Neural progenitor cell (in vitro differentiated cells): ENCODE results near the gene AMMECR1. TPM values are rescaled to one million over a fixed set of nuclear protein-coding genes. Genes with fewer than 3 reads are reported as not detected.

Experiments used
- DNase-seq: peaks from one replicate; pipeline ENCODE4 v3.0.0-alpha.2; 2016; ENCODE audit warnings: low spot score
- H2AFZ ChIP-seq: fragments of 200-600 bp; sonication (generic); replicated peaks from 2 replicates; pipeline ENCODE4 v1.6.1; 2016; ENCODE audit warnings: antibody characterized with exemption
- H3F3A ChIP-seq: fragments of 200-600 bp; sonication (generic); 2 replicates; pipeline ENCODE4 v1.6.1; 2016; ENCODE audit warnings: antibody characterized with exemption, low read depth
- H3K27ac ChIP-seq: fragments of 200-600 bp; sonication (generic); 2 replicates; pipeline ENCODE4 v1.5.1; 2016; ENCODE audit warnings: mild to moderate bottlenecking
- H3K27me3 ChIP-seq: fragments of 200-600 bp; sonication (generic); 2 replicates; pipeline ENCODE4 v1.6.1; 2016; ENCODE audit warnings: mild to moderate bottlenecking, moderate library complexity
- H3K36me3 ChIP-seq: fragments of 200-600 bp; sonication (generic); 2 replicates; pipeline ENCODE4 v1.5.1; 2016
- H3K4me1 ChIP-seq: fragments of 200-600 bp; sonication (generic); 2 replicates; pipeline ENCODE4 v1.6.1; 2016; ENCODE audit warnings: mixed run types
- H3K4me2 ChIP-seq: fragments of 200-600 bp; sonication (generic); 2 replicates; pipeline ENCODE4 v1.6.1; 2016
- H3K4me3 ChIP-seq: fragments of 200-600 bp; sonication (generic); 2 replicates; pipeline ENCODE4 v1.5.1; 2016
- H3K79me2 ChIP-seq: fragments of 200-600 bp; sonication (generic); 2 replicates; pipeline ENCODE4 v1.6.1; 2016; ENCODE audit warnings: low read depth
- H3K9ac ChIP-seq: fragments of 200-600 bp; sonication (generic); 2 replicates; pipeline ENCODE4 v1.6.1; 2016
- H3K9me3 ChIP-seq: fragments of 200-600 bp; sonication (generic); 2 replicates; pipeline ENCODE4 v1.5.1; 2016; ENCODE audit warnings: low read depth
- H4K20me1 ChIP-seq: fragments of 200-600 bp; sonication (generic); 2 replicates; pipeline ENCODE4 v1.6.1; 2016; ENCODE audit warnings: low read depth
- H3K27ac Mint-ChIP-seq: 3 replicates; pipeline ENCODE4 v1.8.0; 2021; ENCODE audit warnings: mixed read lengths
- H3K27me3 Mint-ChIP-seq: 2 replicates; pipeline ENCODE4 v1.8.0; 2022; ENCODE audit warnings: low read depth, mild to moderate bottlenecking, inconsistent platforms, moderate library complexity, mixed read lengths; ENCODE audit not compliant: insufficient read depth
- H3K36me3 Mint-ChIP-seq: 3 replicates; pipeline ENCODE4 v1.8.0; 2021; ENCODE audit warnings: mixed read lengths
- H3K4me1 Mint-ChIP-seq: 3 replicates; pipeline ENCODE4 v1.8.0; 2021; ENCODE audit warnings: mixed read lengths
- H3K4me3 Mint-ChIP-seq: 3 replicates; pipeline ENCODE4 v1.8.0; 2021; ENCODE audit warnings: mild to moderate bottlenecking, moderate library complexity, mixed read lengths
- H3K9me3 Mint-ChIP-seq: 3 replicates; pipeline ENCODE4 v1.8.0; 2020; ENCODE audit warnings: mixed read lengths
- CTCF ChIP-seq: fragments of 200-600 bp; sonication (generic); IDR thresholded peaks from 2 replicates; pipeline ENCODE4 v1.5.1; 2017; ENCODE audit warnings: antibody characterized with exemption, mild to moderate bottlenecking
- EZH2 ChIP-seq: fragments of 200-600 bp; sonication (generic); IDR thresholded peaks from 2 replicates; pipeline ENCODE4 v1.6.1; 2017; ENCODE audit warnings: antibody characterized with exemption, mild to moderate bottlenecking, moderate library complexity
- EZH2phosphoT487 ChIP-seq: fragments of 200-600 bp; sonication (generic); IDR thresholded peaks from 2 replicates; pipeline ENCODE4 v1.6.1; 2017; ENCODE audit warnings: antibody characterized with exemption
- total RNA-seq: library from RNA; depleted of rRNA; stranded (reverse); fragments of >200 nt; gene quantifications from 2 replicates; pipeline ENCODE4 v1.2.3, GENCODE V29; 2015; ENCODE audit warnings: low replicate concordance

AMMECR1 gene
- total RNA-seq, 1 donor from 2014 or later: 20.3 TPM

GRCh38 chrX:110293658-110294057 lies 24.2 kb downstream of the AMMECR1 start:
- H3K27ac ChIP-seq: no peak overlapping the region
- H3K27me3 ChIP-seq: no peaks in the 10 kb centered on the region
- no peak overlapping the region for H2AFZ ChIP-seq
- H3K27me3 Mint-ChIP-seq: no peaks in the 10 kb centered on the region
- no peaks in the 10 kb centered on the region for H3K36me3 ChIP-seq
- peaks cover 19% of the 10 kb centered on the region for H3K9me3 Mint-ChIP-seq
- H4K20me1 ChIP-seq: no peaks in the 10 kb centered on the region
- no peak overlapping the region for H3K4me3 Mint-ChIP-seq
- no peak overlapping the region for H3K4me2 ChIP-seq
- H3K79me2 ChIP-seq: no peaks in the 10 kb centered on the region
- H3F3A ChIP-seq: no peaks in the 10 kb centered on the region
- H3K4me1 ChIP-seq: no peaks in the 10 kb centered on the region
- TF ChIP-seq EZH2 (no peak), EZH2phosphoT487 (no peak), CTCF (no peak)
- H3K4me1 Mint-ChIP-seq: no peaks in the 10 kb centered on the region
- H3K4me3 ChIP-seq: no peak overlapping the region
- no peak overlapping the region for H3K27ac Mint-ChIP-seq
- peaks cover 5% of the 10 kb centered on the region for H3K9me3 ChIP-seq
- H3K36me3 Mint-ChIP-seq: peaks cover 15% of the 10 kb centered on the region
- no peak for DNase-seq
- H3K9ac ChIP-seq: no peak overlapping the region

- H3K27ac ChIP-seq: no peak overlapping the region
- H3F3A ChIP-seq: no peaks in the 10 kb centered on the region
- H4K20me1 ChIP-seq: no peaks in the 10 kb centered on the region
- no peak overlapping the region for H3K9ac ChIP-seq
- no peaks in the 10 kb centered on the region for H3K79me2 ChIP-seq
- H3K27me3 Mint-ChIP-seq: no peaks in the 10 kb centered on the region
- H3K4me3 Mint-ChIP-seq: no peak overlapping the region
- no peaks in the 10 kb centered on the region for H3K4me1 ChIP-seq
- no peaks in the 10 kb centered on the region for H3K36me3 ChIP-seq
- no peaks in the 10 kb centered on the region for H3K9me3 ChIP-seq
- H2AFZ ChIP-seq: no peak overlapping the region
- H3K27ac Mint-ChIP-seq: no peak overlapping the region
- peaks cover 1% of the 10 kb centered on the region for H3K36me3 Mint-ChIP-seq
- no peaks in the 10 kb centered on the region for H3K4me1 Mint-ChIP-seq
- H3K4me2 ChIP-seq: no peak overlapping the region
- no peaks in the 10 kb centered on the region for H3K27me3 ChIP-seq
- no peaks in the 10 kb centered on the region for H3K9me3 Mint-ChIP-seq
- no peak overlapping the region for H3K4me3 ChIP-seq
- no peak for DNase-seq
- no peak for TF ChIP-seq EZH2phosphoT487
Measured at GRCh38 chrX:110287605-110288004, 30.3 kb downstream of the AMMECR1 start.

GRCh38 chrX:110286106-110286505 lies 31.8 kb downstream of the AMMECR1 start:
- no peaks in the 10 kb centered on the region for H3K4me1 Mint-ChIP-seq
- TF ChIP-seq EZH2 (no peak), EZH2phosphoT487 (no peak), CTCF (no peak)
- H3K4me2 ChIP-seq: no peak overlapping the region
- H2AFZ ChIP-seq: no peak overlapping the region
- no peak for DNase-seq
- no peaks in the 10 kb centered on the region for H3K79me2 ChIP-seq
- no peak overlapping the region for H3K27ac ChIP-seq
- no peaks in the 10 kb centered on the region for H3K4me1 ChIP-seq
- H3K27me3 ChIP-seq: no peaks in the 10 kb centered on the region
- no peak overlapping the region for H3K9ac ChIP-seq
- no peaks in the 10 kb centered on the region for H3K9me3 ChIP-seq
- H3K4me3 ChIP-seq: no peak overlapping the region
- no peak overlapping the region for H3K27ac Mint-ChIP-seq
- no peak overlapping the region for H3K4me3 Mint-ChIP-seq
- H3K36me3 ChIP-seq: no peaks in the 10 kb centered on the region
- no peaks in the 10 kb centered on the region for H3K9me3 Mint-ChIP-seq
- H4K20me1 ChIP-seq: no peaks in the 10 kb centered on the region
- no peaks in the 10 kb centered on the region for H3F3A ChIP-seq
- no peaks in the 10 kb centered on the region for H3K27me3 Mint-ChIP-seq
- peaks cover 3% of the 10 kb centered on the region for H3K36me3 Mint-ChIP-seq

GRCh38 chrX:110284159-110284558 lies 33.7 kb downstream of the AMMECR1 start:
- no peak overlapping the region for H3K4me2 ChIP-seq

More at GRCh38 chrX:110284159-110284558, 33.7 kb downstream of the AMMECR1 start:
- Histone ChIP-seq H2AFZ (no peak overlapping the region), H3K9me3 (no peaks in the 10 kb centered on the region), H3K4me3 (no peak overlapping the region), H3K79me2 (no peaks in the 10 kb centered on the region), H3K9ac (no peak overlapping the region), H3K27me3 (no peaks in the 10 kb centered on the region), H4K20me1 (no peaks in the 10 kb centered on the region), H3K27ac (no peak overlapping the region), H3F3A (no peaks in the 10 kb centered on the region), H3K36me3 (no peaks in the 10 kb centered on the region), H3K4me1 (no peaks in the 10 kb centered on the region)
- Mint-ChIP-seq H3K4me3 (no peak overlapping the region), H3K36me3 (peaks cover 3% of the 10 kb centered on the region), H3K9me3 (no peaks in the 10 kb centered on the region), H3K27ac (no peak overlapping the region), H3K27me3 (no peaks in the 10 kb centered on the region), H3K4me1 (no peaks in the 10 kb centered on the region)
- no peak for DNase-seq
- TF ChIP-seq EZH2: no peak
- no peak for TF ChIP-seq EZH2phosphoT487
- no peak for TF ChIP-seq CTCF
